K562 (cell line): ENCODE results near the gene NAGPA. TPM values are rescaled to one million over a fixed set of nuclear protein-coding genes. Genes with fewer than 3 reads are reported as not detected.

Source experiments
- ATAC-seq: fragments of 200-7000 bp; cut with Tn5 transposase; 3 replicates; pipeline ENCODE4 v1.9.1; 2020; ENCODE audit warnings: moderate library complexity
- BruUV-seq: library from RNA; stranded (reverse); fragments of 400-500 nt; replicated peaks from 2 replicates; lab custom pipeline; 2021; lab: Mats Ljungman, UMichigan
- CTCF ChIA-PET: fragments of 300-600 bp; formaldehyde crosslinking; extraction: SDS; loops from one replicate; lab custom pipeline; 2021; ENCODE audit warnings: low intra/inter-chr PET ratio; lab: Yijun Ruan, JAX
- POLR2A ChIA-PET: fragments of 300-600, 350-650 bp; sonication (Branson Sonifier 250); formaldehyde crosslinking; extraction: SDS; loops from one replicate; lab custom pipeline; 2021; ENCODE audit warnings: antibody characterized with exemption, inconsistent platforms; lab: Yijun Ruan, JAX
- DNase-seq, 4 experiments: peaks; one replicate each; pipeline versions ENCODE4 v3.0.0 to v3.0.0-alpha.2; 2011 to 2018; ENCODE audit warnings: low spot score in 3 of 4, mixed read lengths in 3 of 4; ENCODE audit errors: extremely low read depth in 1 of 4
- FAIRE-seq: peaks from 2 replicates; lab custom pipeline; 2011; peaks lifted over from hg19 to GRCh38; lab: Jason Lieb, UNC
- H2AFZ ChIP-seq: 2 replicates; pipeline ENCODE4 v1.6.0; 2011; ENCODE audit warnings: low read depth, low read length, control low read depth, inconsistent platforms
- H3K27ac ChIP-seq: fragments of 200-600 bp; 3 replicates; pipeline ENCODE4 v1.8.0; 2011; ENCODE audit warnings: low read depth, mild to moderate bottlenecking, control low read depth, inconsistent platforms, low read length, moderate library complexity, mixed read lengths; ENCODE audit errors: extremely low read depth
- H3K27me3 ChIP-seq, 2 experiments: fragments of 300-600 bp in 1 of 2; 2 replicates in 1 of 2; 3 replicates in 1 of 2; pipeline versions ENCODE4 v1.6.0 to v1.8.0; 2011; ENCODE audit warnings: inconsistent platforms in 2 of 2, low read length in 2 of 2, mild to moderate bottlenecking in 1 of 2, mixed read lengths in 1 of 2, moderate library complexity in 1 of 2; ENCODE audit not compliant: control insufficient read depth in 2 of 2, insufficient read depth in 2 of 2
- H3K36me3 ChIP-seq: fragments of 300-600 bp; 3 replicates; pipeline ENCODE4 v1.8.0; 2011; ENCODE audit warnings: mild to moderate bottlenecking, low read length, inconsistent platforms; ENCODE audit not compliant: control insufficient read depth, insufficient read depth
- H3K4me1 ChIP-seq, 2 experiments: fragments of 200-600 bp in 1 of 2; replicated peaks in 1 of 2; 2 replicates in 1 of 2; 3 replicates in 1 of 2; pipeline versions ENCODE4 v1.5.1 to v1.8.0; 2011; ENCODE audit warnings: inconsistent platforms in 2 of 2, low read length in 2 of 2, mild to moderate bottlenecking in 1 of 2, mixed read lengths in 1 of 2, moderate library complexity in 1 of 2; ENCODE audit not compliant: control insufficient read depth in 2 of 2, insufficient read depth in 2 of 2
- H3K4me2 ChIP-seq: 2 replicates; pipeline ENCODE4 v1.6.1; 2011; ENCODE audit warnings: low read length, control low read depth, inconsistent platforms, mixed read lengths; ENCODE audit not compliant: insufficient read depth
- H3K4me3 ChIP-seq: fragments of 200-600 bp; sonication (generic), shearing (Covaris generic); 2 replicates; pipeline ENCODE4 v1.5.1; 2016; ENCODE audit warnings: control low read depth, inconsistent platforms
- H3K79me2 ChIP-seq: fragments of 200-600 bp; 3 replicates; pipeline ENCODE4 v1.8.0; 2011; ENCODE audit warnings: low read length, inconsistent platforms; ENCODE audit not compliant: control insufficient read depth, insufficient read depth
- H3K9ac ChIP-seq, 2 experiments: 2 replicates each; pipeline versions ENCODE4 v1.6.0 to v1.6.1; 2011; ENCODE audit warnings: low read depth in 2 of 2, low read length in 2 of 2, control low read depth in 1 of 2, inconsistent platforms in 1 of 2, mild to moderate bottlenecking in 1 of 2, mixed read lengths in 1 of 2; ENCODE audit not compliant: insufficient read depth in 1 of 2
- H3K9me1 ChIP-seq: one replicate; pipeline ENCODE4 v1.6.0; 2011; ENCODE audit warnings: inconsistent platforms, mild to moderate bottlenecking, low read length, moderate library complexity; ENCODE audit not compliant: control insufficient read depth, insufficient read depth
- H3K9me3 ChIP-seq: replicated peaks from 2 replicates; pipeline ENCODE4 v1.5.1; 2011; ENCODE audit warnings: low read depth, low read length, inconsistent platforms; ENCODE audit not compliant: control insufficient read depth, insufficient read depth
- H4K20me1 ChIP-seq: replicated peaks from 2 replicates; pipeline ENCODE4 v1.6.1; 2011; ENCODE audit warnings: low read length, inconsistent platforms, mixed read lengths; ENCODE audit not compliant: control insufficient read depth, insufficient read depth
- CCAR2 ChIP-seq: fragments of 200-400 bp; formaldehyde crosslinking; IDR thresholded peaks from 2 replicates; pipeline ENCODE4 v1.6.1; 2017; ENCODE audit warnings: mild to moderate bottlenecking, low read depth, low read length
- EHMT2 ChIP-seq: fragments of 450-650 bp; IDR thresholded peaks from 2 replicates; pipeline ENCODE4 v1.6.1; 2018; ENCODE audit warnings: antibody characterized with exemption
- FOXM1 ChIP-seq, 2 experiments: fragments of 450-650 bp in 1 of 2; sonication (generic) in 1 of 2; formaldehyde crosslinking in 1 of 2; IDR thresholded peaks; 2 replicates each; pipeline versions ENCODE4 v1.6.1 to v1.9.0; 2017 to 2022; ENCODE audit warnings: low read depth in 2 of 2, mild to moderate bottlenecking in 2 of 2, missing genetic modification reagents in 1 of 2, moderate library complexity in 1 of 2
- FOXP1 ChIP-seq: sonication (generic); formaldehyde crosslinking; IDR thresholded peaks from 2 replicates; pipeline ENCODE4 v1.8.0; 2022; ENCODE audit warnings: mild to moderate bottlenecking, missing genetic modification reagents
- GABPB1 ChIP-seq: sonication (generic); formaldehyde crosslinking; IDR thresholded peaks from 2 replicates; pipeline ENCODE4 v1.8.0; 2022; ENCODE audit warnings: mild to moderate bottlenecking, missing genetic modification reagents
- ILK ChIP-seq: fragments of 450-650 bp; IDR thresholded peaks from 2 replicates; pipeline ENCODE4 v1.6.1; 2016; ENCODE audit warnings: missing genetic modification characterization, low read depth, mild to moderate bottlenecking, missing compliant biosample characterization, moderate library complexity, borderline replicate concordance
- JUND ChIP-seq, 2 experiments: IDR thresholded peaks; 2 replicates in 1 of 2; 3 replicates in 1 of 2; pipeline ENCODE4 v1.6.1; 2011; ENCODE audit warnings: borderline replicate concordance in 2 of 2, low read depth in 2 of 2, low read length in 2 of 2, improper control_type of control experiment in 1 of 2, missing biosample characterization in 1 of 2, missing genetic modification characterization in 1 of 2, missing genetic modification reagents in 1 of 2
- PHTF2 ChIP-seq: fragments of 250-450 bp; sonication (Bioruptor Pico); IDR thresholded peaks from 2 replicates; pipeline ENCODE4 v1.5.0; 2021; ENCODE audit warnings: mild to moderate bottlenecking
- SMARCB1 ChIP-seq: IDR thresholded peaks from 2 replicates; pipeline ENCODE4 v1.6.1; 2011; ENCODE audit warnings: improper control_type of control experiment, low read depth; ENCODE audit not compliant: insufficient read length
- STAT5A ChIP-seq: IDR thresholded peaks from 2 replicates; pipeline ENCODE4 v1.6.1; 2012; ENCODE audit warnings: low read length, inconsistent platforms, borderline replicate concordance
- TRIM28 ChIP-seq: fragments of 450-650 bp; IDR thresholded peaks from 2 replicates; pipeline ENCODE4 v1.6.1; 2017
- TSC22D4 ChIP-seq: fragments of 450-650 bp; IDR thresholded peaks from 2 replicates; pipeline ENCODE4 v1.6.1; 2016; ENCODE audit warnings: missing genetic modification characterization, missing biosample characterization, control low read depth
- ZNF24 ChIP-seq: fragments of 450-650 bp; IDR thresholded peaks from 2 replicates; pipeline ENCODE4 v1.6.1; 2016
- ZNF324 ChIP-seq: fragments of 250-450 bp; sonication (Bioruptor Pico); IDR thresholded peaks from 2 replicates; pipeline ENCODE4 v1.4.0; 2020; ENCODE audit warnings: mild to moderate bottlenecking
- ZNF707 ChIP-seq: fragments of 250-450 bp; sonication (Bioruptor Pico); conservative IDR thresholded peaks from 2 replicates; pipeline ENCODE4 v1.8.0; 2022; ENCODE audit warnings: inconsistent platforms, mild to moderate bottlenecking, moderate library complexity
- ZSCAN29 ChIP-seq: fragments of 450-650 bp; IDR thresholded peaks from 2 replicates; pipeline ENCODE4 v1.6.1; 2017
- WGBS: fragments of 100-300 bp; shearing (Covaris generic); methylation state at CpG from one replicate; pipeline ENCODE4 v1.1.6; 2016; ENCODE audit warnings: low coverage, mixed read lengths; ENCODE audit not compliant: insufficient coverage; ENCODE audit errors: missing lambda C conversion rate; 5-methylcytosine and 5-hydroxymethylcytosine counted together
- in situ Hi-C: fragments of 300-500 bp; cut with MboI; formaldehyde crosslinking; loops from 4 replicates; pipeline ENCODE4 v1.15.0; 2018; ENCODE audit warnings: inconsistent platforms, mixed read lengths
- intact Hi-C: fragments of 100-400 bp; cut with micrococcal nuclease; formaldehyde crosslinking; loops from 2 replicates; pipeline ENCODE4 v1.14.2; 2022
- polyA plus RNA-seq, 8 experiments: library from polyadenylated mRNA; depleted of rRNA in 4 of 8; stranded (reverse) in 5 of 8; unstranded in 3 of 8; fragments of >200 nt; fragmentation: Nextera tagmentation in 2 of 8; fragmentation: Illumina TruSeq in 1 of 8; extraction: Ambion mirVana in 2 of 8; extraction: Trizol in 1 of 8; gene quantifications; 2 replicates each; pipeline versions ENCODE4 v1.2.1 to v1.2.3, GENCODE V29; 2011 to 2014; ENCODE audit warnings: inconsistent platforms in 1 of 8, missing spikeins in 1 of 8
- total RNA-seq, 7 experiments: library from RNA; depleted of rRNA in 6 of 7; stranded (reverse); fragments of >200 nt in 6 of 7; fragmentation: Illumina TruSeq in 2 of 7; extraction: Trizol in 2 of 7; gene quantifications; 2 replicates each; pipeline versions ENCODE4 v1.2.1 to v1.2.3, GENCODE V29; 2011 to 2021; ENCODE audit warnings: low replicate concordance in 1 of 7
- TF ChIP-seq, protein P1 (sequence below): fragments of 250-450 bp; sonication (Bioruptor Pico); IDR thresholded peaks from 2 replicates; pipeline ENCODE4 v1.8.0; 2021; ENCODE audit warnings: mild to moderate bottlenecking, moderate library complexity
- TF ChIP-seq, protein P2 (sequence below): sonication (generic); formaldehyde crosslinking; IDR thresholded peaks from 2 replicates; pipeline ENCODE4 v1.8.1; 2023; ENCODE audit warnings: missing genetic modification reagents, mild to moderate bottlenecking, borderline replicate concordance

Gene NAGPA
- total and polyA plus RNA-seq, 9 of the 15 experiments (the other 6 are each of a cell fraction or from before 2014, with no cell fraction given), result 0.15 to 12.7 (median 4.6) TPM

- Histone ChIP-seq H3K4me1 (peaks cover 0 to 6% of the 10 kb centered on the region in 2 experiments; a peak in 3 of 5 replicates), H3K79me2 (no peaks in the 10 kb centered on the region), H3K9ac (no peak overlapping the region), H3K4me3 (no peak overlapping the region), H4K20me1 (0 out of 2 replicates have a peak, but pooled peaks cover 4% of the 10 kb centered on the region), H3K4me2 (no peak overlapping the region), H2AFZ (no peak overlapping the region), H3K36me3 (no peaks in the 10 kb centered on the region), H3K9me3 (peaks cover 5% of the 10 kb centered on the region; the same call in 1 of the 2 replicates), H3K9me1 (no peaks in the 10 kb centered on the region), H3K27ac (no peak overlapping the region), H3K27me3 (peaks cover 35 to 51% of the 10 kb centered on the region in 2 experiments; a peak in 4 of 5 replicates)
- BruUV-seq, result no TSS peak
- ATAC-seq, result no peak
- ChIA-PET POLR2A (interaction anchor here (0.6 kb wide), 1 partner anchor 298 kb away, joined by 4 read pairs; no protein-coding TSS in a partner anchor), CTCF (no interaction called here)
- intact Hi-C loops (no loop called here), in situ Hi-C loops (no loop called here)
- peak in 1 of 4 experiments; percentile 0 for DNase-seq
- no peak for FAIRE-seq
- 1% methylated on average over 6 of the region's 6 CpGs for WGBS
- TF ChIP-seq FOXP1 (CRISPR knock-in tag) (no peak), ZNF707 (CRISPR knock-in tag) (no peak), ZNF324 (no peak), GABPB1 (CRISPR knock-in tag) (no peak), EHMT2 (no peak), CCAR2 (no peak), TSC22D4 (tag) (no peak), JUND (IDR thresholded peaks at IDR 0.05; ENCODE audit: borderline replicate concordance, low read depth, low read length) (no peak), JUND (tag; IDR thresholded peaks at IDR 0.05; ENCODE audit: borderline replicate concordance, low read depth, low read length) (no peak), ILK (tag) (no peak), PHTF2 (CRISPR knock-in tag) (no peak), FOXM1 (IDR thresholded peaks at IDR 0.05; ENCODE audit: low read depth) (no peak), FOXM1 (CRISPR knock-in tag; IDR thresholded peaks at IDR 0.05; ENCODE audit: low read depth) (no peak), STAT5A (no peak), TRIM28 (no peak), SMARCB1 (no peak), ZSCAN29 (no peak), ZNF24 (no peak)
- TF ChIP-seq, protein P1, sequence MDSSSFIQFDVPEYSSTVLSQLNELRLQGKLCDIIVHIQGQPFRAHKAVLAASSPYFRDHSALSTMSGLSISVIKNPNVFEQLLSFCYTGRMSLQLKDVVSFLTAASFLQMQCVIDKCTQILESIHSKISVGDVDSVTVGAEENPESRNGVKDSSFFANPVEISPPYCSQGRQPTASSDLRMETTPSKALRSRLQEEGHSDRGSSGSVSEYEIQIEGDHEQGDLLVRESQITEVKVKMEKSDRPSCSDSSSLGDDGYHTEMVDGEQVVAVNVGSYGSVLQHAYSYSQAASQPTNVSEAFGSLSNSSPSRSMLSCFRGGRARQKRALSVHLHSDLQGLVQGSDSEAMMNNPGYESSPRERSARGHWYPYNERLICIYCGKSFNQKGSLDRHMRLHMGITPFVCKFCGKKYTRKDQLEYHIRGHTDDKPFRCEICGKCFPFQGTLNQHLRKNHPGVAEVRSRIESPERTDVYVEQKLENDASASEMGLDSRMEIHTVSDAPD (CRISPR knock-in tag), result no peak
- TF ChIP-seq, protein P2, sequence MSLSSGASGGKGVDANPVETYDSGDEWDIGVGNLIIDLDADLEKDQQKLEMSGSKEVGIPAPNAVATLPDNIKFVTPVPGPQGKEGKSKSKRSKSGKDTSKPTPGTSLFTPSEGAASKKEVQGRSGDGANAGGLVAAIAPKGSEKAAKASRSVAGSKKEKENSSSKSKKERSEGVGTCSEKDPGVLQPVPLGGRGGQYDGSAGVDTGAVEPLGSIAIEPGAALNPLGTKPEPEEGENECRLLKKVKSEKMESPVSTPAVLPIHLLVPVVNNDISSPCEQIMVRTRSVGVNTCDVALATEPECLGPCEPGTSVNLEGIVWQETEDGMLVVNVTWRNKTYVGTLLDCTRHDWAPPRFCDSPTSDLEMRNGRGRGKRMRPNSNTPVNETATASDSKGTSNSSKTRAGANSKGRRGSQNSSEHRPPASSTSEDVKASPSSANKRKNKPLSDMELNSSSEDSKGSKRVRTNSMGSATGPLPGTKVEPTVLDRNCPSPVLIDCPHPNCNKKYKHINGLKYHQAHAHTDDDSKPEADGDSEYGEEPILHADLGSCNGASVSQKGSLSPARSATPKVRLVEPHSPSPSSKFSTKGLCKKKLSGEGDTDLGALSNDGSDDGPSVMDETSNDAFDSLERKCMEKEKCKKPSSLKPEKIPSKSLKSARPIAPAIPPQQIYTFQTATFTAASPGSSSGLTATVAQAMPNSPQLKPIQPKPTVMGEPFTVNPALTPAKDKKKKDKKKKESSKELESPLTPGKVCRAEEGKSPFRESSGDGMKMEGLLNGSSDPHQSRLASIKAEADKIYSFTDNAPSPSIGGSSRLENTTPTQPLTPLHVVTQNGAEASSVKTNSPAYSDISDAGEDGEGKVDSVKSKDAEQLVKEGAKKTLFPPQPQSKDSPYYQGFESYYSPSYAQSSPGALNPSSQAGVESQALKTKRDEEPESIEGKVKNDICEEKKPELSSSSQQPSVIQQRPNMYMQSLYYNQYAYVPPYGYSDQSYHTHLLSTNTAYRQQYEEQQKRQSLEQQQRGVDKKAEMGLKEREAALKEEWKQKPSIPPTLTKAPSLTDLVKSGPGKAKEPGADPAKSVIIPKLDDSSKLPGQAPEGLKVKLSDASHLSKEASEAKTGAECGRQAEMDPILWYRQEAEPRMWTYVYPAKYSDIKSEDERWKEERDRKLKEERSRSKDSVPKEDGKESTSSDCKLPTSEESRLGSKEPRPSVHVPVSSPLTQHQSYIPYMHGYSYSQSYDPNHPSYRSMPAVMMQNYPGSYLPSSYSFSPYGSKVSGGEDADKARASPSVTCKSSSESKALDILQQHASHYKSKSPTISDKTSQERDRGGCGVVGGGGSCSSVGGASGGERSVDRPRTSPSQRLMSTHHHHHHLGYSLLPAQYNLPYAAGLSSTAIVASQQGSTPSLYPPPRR (CRISPR knock-in tag), result no peak
Observed at GRCh38 chr16:5066511-5066910, 32.8 kb upstream of the NAGPA start.
